Brain microvascular endothelial cell (primary cell): Measurements from ENCODE around the gene GOLGA3.

Source experiments
- DNase-seq: peaks from one replicate; pipeline ENCODE4 v3.0.0-alpha.2; 2020
- H3K27ac ChIP-seq: fragments of 250-450 bp; sonication (Bioruptor Pico); 2 replicates; pipeline ENCODE4 v1.5.1; 2020; ENCODE audit warnings: mild to moderate bottlenecking, moderate library complexity
- H3K27me3 ChIP-seq: fragments of 250-450 bp; sonication (Bioruptor Pico); replicated peaks from 2 replicates; pipeline ENCODE4 v1.5.1; 2020; ENCODE audit warnings: mild to moderate bottlenecking
- H3K36me3 ChIP-seq: fragments of 250-450 bp; sonication (Bioruptor Pico); replicated peaks from 2 replicates; pipeline ENCODE4 v1.5.1; 2020; ENCODE audit warnings: mild to moderate bottlenecking
- H3K4me3 ChIP-seq: 2 replicates; pipeline ENCODE4 v1.5.1; 2011; ENCODE audit warnings: low read depth, mild to moderate bottlenecking, control low read depth, low read length, moderate library complexity
- in situ Hi-C: cut with HindIII; loops from 2 replicates; pipeline ENCODE4 v1.10.0; 2017; ENCODE audit warnings: low sequenced_read_pairs, low pct_ligation_motif_present
- TF ChIP-seq, protein P1 (sequence below): IDR thresholded peaks from 2 replicates; pipeline ENCODE4 v1.5.1; 2011; ENCODE audit warnings: low read depth, mild to moderate bottlenecking, moderate library complexity, low read length, control low read depth, inconsistent platforms; ENCODE audit errors: missing control alignments

Gene GOLGA3

DNA sequence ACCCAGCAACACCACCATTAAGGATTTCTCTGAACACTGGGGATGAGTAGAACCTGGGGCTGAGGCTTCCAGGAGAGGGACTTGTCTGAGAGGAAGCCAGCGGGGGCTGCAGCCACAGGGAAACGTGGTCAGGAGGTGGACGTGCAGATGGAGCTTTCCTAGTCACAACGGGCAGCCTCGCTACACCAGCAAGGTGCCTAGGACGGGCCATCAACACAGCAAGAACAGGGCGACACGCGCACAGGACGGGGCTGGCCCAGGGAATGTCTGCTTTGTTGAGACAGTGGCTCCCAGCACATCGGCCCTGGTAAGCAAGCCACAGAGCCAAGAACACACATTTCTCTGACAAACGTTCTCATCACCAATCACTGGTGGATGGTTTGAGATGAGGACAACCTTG, 92.3 kb downstream of the GOLGA3 start:
- in situ Hi-C loops: no loop called here
- Histone ChIP-seq H3K36me3 (peaks cover 82% of the 10 kb centered on the region), H3K4me3 (no peak overlapping the region), H3K27me3 (no peaks in the 10 kb centered on the region), H3K27ac (no peak overlapping the region)
- DNase-seq: no peak
- TF ChIP-seq, protein P1, sequence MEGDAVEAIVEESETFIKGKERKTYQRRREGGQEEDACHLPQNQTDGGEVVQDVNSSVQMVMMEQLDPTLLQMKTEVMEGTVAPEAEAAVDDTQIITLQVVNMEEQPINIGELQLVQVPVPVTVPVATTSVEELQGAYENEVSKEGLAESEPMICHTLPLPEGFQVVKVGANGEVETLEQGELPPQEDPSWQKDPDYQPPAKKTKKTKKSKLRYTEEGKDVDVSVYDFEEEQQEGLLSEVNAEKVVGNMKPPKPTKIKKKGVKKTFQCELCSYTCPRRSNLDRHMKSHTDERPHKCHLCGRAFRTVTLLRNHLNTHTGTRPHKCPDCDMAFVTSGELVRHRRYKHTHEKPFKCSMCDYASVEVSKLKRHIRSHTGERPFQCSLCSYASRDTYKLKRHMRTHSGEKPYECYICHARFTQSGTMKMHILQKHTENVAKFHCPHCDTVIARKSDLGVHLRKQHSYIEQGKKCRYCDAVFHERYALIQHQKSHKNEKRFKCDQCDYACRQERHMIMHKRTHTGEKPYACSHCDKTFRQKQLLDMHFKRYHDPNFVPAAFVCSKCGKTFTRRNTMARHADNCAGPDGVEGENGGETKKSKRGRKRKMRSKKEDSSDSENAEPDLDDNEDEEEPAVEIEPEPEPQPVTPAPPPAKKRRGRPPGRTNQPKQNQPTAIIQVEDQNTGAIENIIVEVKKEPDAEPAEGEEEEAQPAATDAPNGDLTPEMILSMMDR: no peak

DNA sequence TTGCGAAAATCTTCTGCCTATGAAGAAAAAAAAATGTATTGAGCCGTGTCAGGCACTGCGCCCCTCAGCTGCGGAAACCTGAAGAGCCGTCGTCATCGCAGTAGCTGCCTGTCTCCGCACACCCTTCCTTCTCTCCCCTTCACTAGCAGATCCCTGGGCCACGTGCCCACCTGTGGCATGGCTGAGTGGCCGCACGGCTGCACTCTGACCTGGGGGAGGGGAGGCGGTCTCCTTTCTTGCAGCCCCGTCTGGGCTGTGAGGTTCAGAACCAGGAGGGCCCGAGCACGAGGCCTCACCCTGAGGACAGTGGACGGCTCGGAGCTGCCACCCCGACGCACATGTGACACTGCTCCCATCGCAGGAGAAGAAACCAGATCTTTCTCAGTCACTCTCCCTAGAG, 93.2 kb downstream of the GOLGA3 start:
- TF ChIP-seq, protein P1: no peak
- Histone ChIP-seq H3K27ac (no peak overlapping the region), H3K36me3 (peaks cover 82% of the 10 kb centered on the region), H3K4me3 (no peak overlapping the region), H3K27me3 (no peaks in the 10 kb centered on the region)
- in situ Hi-C loops: no loop called here
- no peak for DNase-seq

DNA sequence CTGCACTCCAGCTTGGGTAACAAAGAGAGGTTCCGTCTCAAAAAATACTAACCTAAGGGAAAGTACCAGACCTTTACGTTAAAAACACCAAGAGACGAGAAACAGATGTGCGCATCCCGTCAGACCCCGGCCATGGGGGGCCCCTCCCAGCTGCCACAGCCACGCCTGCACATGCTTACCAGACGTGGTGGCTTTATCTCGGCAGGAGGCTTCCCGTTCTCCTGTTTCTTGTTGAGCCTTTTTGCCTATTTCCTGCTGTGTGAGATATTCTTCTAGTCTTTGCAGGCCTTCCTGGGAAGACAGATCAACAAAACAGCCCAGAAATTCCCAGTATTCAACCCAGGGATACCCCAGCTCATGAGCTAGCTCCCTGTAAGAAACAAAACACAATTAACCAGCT, 94.5 kb downstream of the GOLGA3 start:
- Histone ChIP-seq H3K4me3 (no peak overlapping the region), H3K27ac (no peak overlapping the region), H3K36me3 (peaks cover 76% of the 10 kb centered on the region), H3K27me3 (no peaks in the 10 kb centered on the region)
- DNase-seq: no peak
- TF ChIP-seq, protein P1: no peak
- in situ Hi-C loops: no loop called here

DNA sequence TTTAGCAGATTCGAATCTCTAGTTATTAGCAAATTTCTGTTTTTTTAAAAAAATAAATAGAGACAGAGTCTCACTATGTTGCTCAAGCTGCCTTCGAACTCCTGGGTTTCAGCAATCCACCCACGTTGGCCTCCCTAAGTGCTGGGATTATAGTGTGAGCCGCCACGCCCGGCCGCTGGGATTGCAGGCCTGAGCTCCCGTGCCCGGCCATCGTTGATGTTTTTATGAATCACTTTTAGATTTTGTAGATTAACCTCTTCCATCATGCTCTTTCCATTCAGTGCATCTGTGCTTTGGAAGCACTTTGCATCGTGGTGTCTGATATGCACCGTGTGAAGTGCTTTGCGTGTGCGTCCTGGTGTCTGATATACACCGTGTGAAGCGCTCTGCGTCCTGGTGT, 97.1 kb downstream of the GOLGA3 start:
- peaks cover 73% of the 10 kb centered on the region for H3K36me3 ChIP-seq
- H3K4me3 ChIP-seq: no peak overlapping the region
- in situ Hi-C loops: no loop called here
- H3K27me3 ChIP-seq: no peaks in the 10 kb centered on the region
- TF ChIP-seq, protein P1: no peak
- DNase-seq: no peak
- H3K27ac ChIP-seq: no peak overlapping the region

DNA sequence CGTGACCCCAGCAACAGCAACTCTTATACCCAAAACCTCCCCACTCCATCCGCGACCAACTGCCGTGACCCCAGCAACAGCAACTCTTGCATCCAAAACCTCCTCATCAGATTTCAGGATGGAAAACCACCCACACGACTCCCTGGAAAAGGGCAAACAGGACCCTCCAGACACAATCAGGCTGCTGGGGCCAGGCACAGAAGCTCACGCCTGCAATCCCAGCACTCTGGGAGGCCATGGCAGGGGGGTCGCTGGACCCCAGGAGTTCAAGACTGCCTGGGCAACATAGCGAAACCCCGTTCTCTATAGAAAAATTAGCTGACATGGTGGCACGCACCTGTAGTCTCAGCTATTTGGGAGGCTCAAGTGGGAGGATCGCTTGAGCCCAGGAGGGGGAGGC, 98.3 kb downstream of the GOLGA3 start:
- Histone ChIP-seq H3K36me3 (peaks cover 69% of the 10 kb centered on the region), H3K27ac (no peak overlapping the region), H3K4me3 (no peak overlapping the region), H3K27me3 (no peaks in the 10 kb centered on the region)
- DNase-seq: no peak
- TF ChIP-seq, protein P1: no peak
- in situ Hi-C loops: no loop called here

DNA sequence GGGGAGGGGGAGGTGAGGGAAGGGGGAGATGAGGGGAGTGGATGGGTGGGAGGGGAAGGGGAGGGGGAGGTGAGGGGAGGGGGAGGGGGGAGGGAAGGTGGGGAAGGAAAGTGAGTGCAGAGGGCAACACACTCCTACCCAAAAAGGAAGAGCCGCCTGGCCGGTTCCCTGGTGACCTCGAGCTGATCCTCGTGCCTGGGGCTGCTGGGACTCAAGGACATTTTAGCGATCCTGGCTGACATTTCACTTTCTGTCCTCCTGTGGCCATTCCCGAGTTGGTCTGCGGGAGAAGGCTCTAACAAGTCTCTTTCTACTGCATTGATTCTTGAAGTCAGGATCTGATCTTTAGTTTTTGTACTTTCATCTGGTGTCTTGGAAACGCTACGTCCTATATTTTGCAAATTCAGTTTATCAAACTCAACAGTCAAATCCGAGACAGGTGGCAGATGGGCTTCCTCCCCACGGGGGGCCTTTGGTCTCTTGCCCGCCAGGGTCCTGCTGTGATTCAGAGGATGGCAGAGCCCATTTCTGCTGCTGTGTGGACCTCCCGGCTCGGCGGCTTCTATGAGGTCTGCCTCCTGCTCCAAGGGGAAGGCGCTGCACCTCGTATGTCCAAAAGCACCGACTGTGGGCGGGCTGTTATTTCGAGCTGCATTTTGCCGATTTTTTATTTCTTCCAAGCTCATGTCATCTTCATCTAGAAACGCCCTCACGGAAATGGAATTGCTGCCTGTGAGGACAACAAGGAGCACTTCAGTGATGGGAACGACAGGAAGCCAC, 98.9 kb downstream of the GOLGA3 start:
- TF ChIP-seq, protein P1: no peak
- in situ Hi-C loops: no loop called here
- peaks cover 69% of the 10 kb centered on the region for H3K36me3 ChIP-seq
- H3K27me3 ChIP-seq: no peaks in the 10 kb centered on the region
- no peak overlapping the region for H3K27ac ChIP-seq
- H3K4me3 ChIP-seq: no peak overlapping the region
- DNase-seq: peak; percentile 11
